OCI-LY7 (cell line): ENCODE results near the gene ZBTB40.

Source experiments
- CTCF ChIP-seq: fragments of 200-600 bp; sonication (generic); conservative IDR thresholded peaks from 2 replicates; pipeline ENCODE4 v1.5.1; 2014; ENCODE audit warnings: mild to moderate bottlenecking, antibody characterized with exemption, low read length, moderate library complexity, mixed read lengths
- EZH2phosphoT487 ChIP-seq: fragments of 200-600 bp; sonication (generic); IDR thresholded peaks from 2 replicates; pipeline ENCODE4 v1.6.1; 2018; ENCODE audit warnings: low read depth, borderline replicate concordance, mild to moderate bottlenecking, mixed run types, antibody characterized with exemption, low read length, moderate library complexity, mixed read lengths

DNA sequence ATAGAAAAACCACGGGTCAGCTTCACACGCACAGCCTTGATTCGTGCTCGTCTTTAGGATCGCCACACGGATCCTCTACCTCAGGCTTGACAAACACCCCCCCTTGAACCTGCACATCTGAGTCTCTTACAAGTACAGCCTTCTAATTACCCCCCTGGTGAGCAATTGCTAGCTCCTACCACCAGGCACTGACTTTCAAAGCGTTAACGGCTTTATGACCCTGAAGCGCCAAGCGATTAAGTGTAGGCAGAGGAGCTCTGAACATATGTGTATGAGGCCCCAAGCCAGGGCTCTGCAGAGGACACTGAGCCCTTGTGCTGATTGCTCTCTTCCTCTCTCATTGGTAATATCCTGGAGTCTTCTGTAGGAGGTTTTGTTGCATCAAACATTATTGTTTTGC lies 55.9 kb downstream of the ZBTB40 start:
- TF ChIP-seq CTCF (no peak), EZH2phosphoT487 (no peak)
